A549 (cell line): ENCODE results near the gene PLAA. TPM values are rescaled to one million over a fixed set of nuclear protein-coding genes. Genes with fewer than 3 reads are reported as not detected.

Experiments
- ATAC-seq, 2 experiments: fragments of 200-7000 bp in 1 of 2; fragments of >200 bp in 1 of 2; cut with Nextera tagmentation in 1 of 2; cut with Tn5 transposase in 1 of 2; 3 replicates each; pipeline versions ENCODE4 v1.8.0 to v1.9.1; 2018 to 2020; ENCODE audit warnings: mild to moderate bottlenecking in 1 of 2, moderate library complexity in 1 of 2
- CTCF ChIA-PET: fragments of 300-600 bp; sonication (Branson Sonifier 250); formaldehyde crosslinking; extraction: SDS; loops from one replicate; lab custom pipeline; 2021; ENCODE audit warnings: antibody characterized with exemption, inconsistent platforms; lab: Yijun Ruan, JAX
- POLR2A ChIA-PET: fragments of 350-600 bp; formaldehyde crosslinking; extraction: SDS; loops from one replicate; lab custom pipeline; 2021; ENCODE audit warnings: antibody characterized with exemption, inconsistent platforms; lab: Yijun Ruan, JAX
- DNase-seq, 2 experiments: peaks; one replicate each; pipeline versions ENCODE4 v3.0.0 to v3.0.0-alpha.2; 2011 to 2016; ENCODE audit warnings: low read depth in 1 of 2, low spot score in 1 of 2
- FAIRE-seq: peaks from 2 replicates; lab custom pipeline; 2011; peaks lifted over from hg19 to GRCh38; lab: Jason Lieb, UNC
- H3K27ac ChIP-seq, 2 experiments: fragments of >200 bp; sonication (Bioruptor Twin); formaldehyde crosslinking; 3 replicates each; pipeline ENCODE4 v1.5.1; 2016 to 2017
- H3K4me1 ChIP-seq: fragments of >200 bp; sonication (Bioruptor Twin); formaldehyde crosslinking; 3 replicates; pipeline ENCODE4 v1.6.1; 2016
- H3K4me2 ChIP-seq: fragments of >200 bp; sonication (Bioruptor Twin); formaldehyde crosslinking; 3 replicates; pipeline ENCODE4 v1.6.1; 2016
- H3K4me3 ChIP-seq: fragments of >200 bp; sonication (Bioruptor Twin); formaldehyde crosslinking; 3 replicates; pipeline ENCODE4 v1.5.1; 2016
- H3K9me3 ChIP-seq: fragments of >200 bp; sonication (Bioruptor Twin); formaldehyde crosslinking; 3 replicates; pipeline ENCODE4 v1.6.1; 2016
- CBX8 ChIP-seq: fragments of 200-600 bp; sonication (generic); IDR thresholded peaks from 2 replicates; pipeline ENCODE4 v1.6.1; 2016
- CEBPB ChIP-seq, 2 experiments: fragments of >200 bp in 1 of 2; sonication (Bioruptor Twin) in 1 of 2; formaldehyde crosslinking in 1 of 2; IDR thresholded peaks; 2 replicates each; pipeline ENCODE4 v1.6.1; 2012 to 2016
- CHD4 ChIP-seq: fragments of 200-600 bp; sonication (generic); IDR thresholded peaks from 2 replicates; pipeline ENCODE4 v1.6.1; 2016; ENCODE audit warnings: antibody characterized with exemption, mild to moderate bottlenecking, borderline replicate concordance
- EHF ChIP-seq: fragments of 250-450 bp; sonication (Bioruptor Pico); IDR thresholded peaks from 2 replicates; pipeline ENCODE4 v1.5.0; 2020; ENCODE audit warnings: mild to moderate bottlenecking
- FOXS1 ChIP-seq: fragments of 250-450 bp; sonication (Bioruptor Pico); IDR thresholded peaks from 2 replicates; pipeline ENCODE4 v1.5.0; 2020; ENCODE audit warnings: mild to moderate bottlenecking, moderate library complexity
- GATA3 ChIP-seq: IDR thresholded peaks from 2 replicates; pipeline ENCODE4 v1.6.1; 2012; ENCODE audit warnings: borderline replicate concordance
- HDAC2 ChIP-seq: fragments of 200-600 bp; sonication (generic); IDR thresholded peaks from 2 replicates; pipeline ENCODE4 v1.6.1; 2016
- HEYL ChIP-seq: fragments of 250-450 bp; sonication (Bioruptor Pico); IDR thresholded peaks from 2 replicates; pipeline ENCODE4 v1.8.0; 2021; ENCODE audit warnings: mild to moderate bottlenecking, moderate library complexity
- HOXA7 ChIP-seq: fragments of 250-450 bp; sonication (Bioruptor Pico); IDR thresholded peaks from 2 replicates; pipeline ENCODE4 v1.5.0; 2020; ENCODE audit warnings: mild to moderate bottlenecking, moderate library complexity
- HOXB13 ChIP-seq: fragments of 250-450 bp; sonication (Bioruptor Pico); IDR thresholded peaks from 2 replicates; pipeline ENCODE4 v1.5.0; 2020; ENCODE audit warnings: low read depth, mild to moderate bottlenecking, moderate library complexity
- HOXB5 ChIP-seq: fragments of 250-450 bp; sonication (Bioruptor Pico); IDR thresholded peaks from 2 replicates; pipeline ENCODE4 v1.5.0; 2020; ENCODE audit warnings: mild to moderate bottlenecking, moderate library complexity
- JUN ChIP-seq, 2 experiments: fragments of >200 bp; sonication (Bioruptor Twin); formaldehyde crosslinking; IDR thresholded peaks; 2 replicates in 1 of 2; 3 replicates in 1 of 2; pipeline ENCODE4 v1.6.1; 2016 to 2017
- KDM1A ChIP-seq: fragments of 200-600 bp; sonication (generic); IDR thresholded peaks from 2 replicates; pipeline ENCODE4 v1.6.1; 2016; ENCODE audit warnings: low read depth, mild to moderate bottlenecking
- KDM5A ChIP-seq: fragments of 200-600 bp; sonication (generic); IDR thresholded peaks from 2 replicates; pipeline ENCODE4 v1.6.1; 2016; ENCODE audit warnings: antibody characterized with exemption, mild to moderate bottlenecking
- MYC ChIP-seq: IDR thresholded peaks from 2 replicates; pipeline ENCODE4 v1.6.1; 2012; ENCODE audit warnings: mild to moderate bottlenecking, inconsistent platforms, low read length, improper control_type of control experiment, borderline replicate concordance
- PHF8 ChIP-seq: fragments of 200-600 bp; sonication (generic); IDR thresholded peaks from 2 replicates; pipeline ENCODE4 v1.6.1; 2016; ENCODE audit warnings: low read depth, mild to moderate bottlenecking, antibody characterized with exemption, moderate library complexity, borderline replicate concordance
- RARB ChIP-seq: fragments of 250-450 bp; sonication (Bioruptor Pico); IDR thresholded peaks from 2 replicates; pipeline ENCODE4 v1.8.0; 2021; ENCODE audit warnings: mild to moderate bottlenecking, moderate library complexity
- RCOR1 ChIP-seq: fragments of 150-350 bp; IDR thresholded peaks from 2 replicates; pipeline ENCODE4 v1.6.1; 2014; ENCODE audit warnings: antibody characterized with exemption, low read length, low read depth
- RFX5 ChIP-seq: fragments of 450-650 bp; IDR thresholded peaks from 2 replicates; pipeline ENCODE4 v1.7.1; 2014; ENCODE audit warnings: antibody characterized with exemption, mild to moderate bottlenecking, moderate library complexity
- RNF2 ChIP-seq: fragments of 200-600 bp; sonication (generic); IDR thresholded peaks from 2 replicates; pipeline ENCODE4 v1.6.1; 2016; ENCODE audit warnings: low read depth, mild to moderate bottlenecking, antibody characterized with exemption, moderate library complexity, borderline replicate concordance
- WGBS: methylation state at CpG from one replicate; pipeline ENCODE4 v1.1.6; 2017; ENCODE audit errors: missing lambda C conversion rate; 5-methylcytosine and 5-hydroxymethylcytosine counted together
- polyA plus RNA-seq, 4 experiments: library from polyadenylated mRNA; depleted of rRNA in 3 of 4; stranded (reverse); fragments of >200 nt; fragmentation: RNase III in 1 of 4; extraction: RNeasy Plus Mini Kit Qiagen cat#74134 plus additional on column Dnase treatment in 1 of 4; gene quantifications; 2 replicates in 3 of 4; 3 replicates in 1 of 4; pipeline ENCODE4 v1.2.3, GENCODE V29; 2011 to 2017
- TF ChIP-seq, protein P1 (sequence below): IDR thresholded peaks from 2 replicates; pipeline ENCODE4 v1.6.1; 2012
- TF ChIP-seq, protein P2 (sequence below): fragments of 150-350 bp; IDR thresholded peaks from 2 replicates; pipeline ENCODE4 v1.6.1; 2014; ENCODE audit warnings: low read depth, mild to moderate bottlenecking, low read length
- TF ChIP-seq, protein P3 (sequence below): fragments of >200 bp; sonication (Bioruptor Twin); formaldehyde crosslinking; IDR thresholded peaks from 2 replicates; pipeline ENCODE4 v1.6.1; 2016
- TF ChIP-seq, protein P4 (sequence below): IDR thresholded peaks from 2 replicates; pipeline ENCODE4 v1.6.1; 2012; ENCODE audit warnings: low read depth, borderline replicate concordance
- TF ChIP-seq, protein P5 (sequence below): fragments of 250-450 bp; sonication (Bioruptor Pico); IDR thresholded peaks from 2 replicates; pipeline ENCODE4 v1.5.0; 2021; ENCODE audit warnings: mild to moderate bottlenecking, moderate library complexity, borderline replicate concordance
- TF ChIP-seq, protein P6 (sequence below): fragments of >200 bp; sonication (Bioruptor Twin); formaldehyde crosslinking; IDR thresholded peaks from 3 replicates; pipeline ENCODE4 v1.6.1; 2016

Gene PLAA
- polyA plus RNA-seq, 2 of the 4 experiments (the other 2 are of a cell fraction) = 25.5 to 37.5 TPM

DNA sequence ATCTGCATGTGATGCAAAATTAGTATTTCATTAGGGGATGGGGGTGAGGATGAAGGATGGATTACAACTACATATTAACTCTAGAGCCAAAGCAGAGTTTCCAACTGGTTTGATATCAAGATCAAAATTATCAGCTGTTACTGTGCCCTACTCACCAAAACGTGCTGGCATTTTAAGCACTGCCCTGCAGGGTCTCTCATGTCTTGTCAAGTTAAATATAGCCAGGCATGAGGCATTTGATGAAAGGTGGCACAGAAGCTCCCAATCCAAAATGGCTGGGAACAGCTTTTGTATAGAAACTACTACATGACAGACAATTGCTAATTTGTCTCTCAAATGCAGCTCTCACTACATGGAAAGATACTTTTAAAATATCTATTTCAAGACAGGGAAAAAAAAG, 27.3 kb downstream of the PLAA start:
- ATAC-seq (no peak), FAIRE-seq (no peak), DNase-seq (no peak)
- 71% methylated on average over 1 of the region's 1 CpG for WGBS
- no peak overlapping the region for H3K27ac ChIP-seq
- ChIA-PET POLR2A (interaction anchor here (1.1 kb wide), 1 partner anchor 36 kb away, joined by 3 read pairs; the partner anchor contains the start of gene IFT74), CTCF (interaction anchor here (1.2 kb wide), 1 partner anchor 42 kb away, joined by 3 read pairs; no protein-coding TSS in a partner anchor)
- H3K4me3 ChIP-seq = no peak overlapping the region
- H3K9me3 ChIP-seq = no peaks in the 10 kb centered on the region
- H3K4me2 ChIP-seq = no peak overlapping the region
- TF ChIP-seq, protein P1, sequence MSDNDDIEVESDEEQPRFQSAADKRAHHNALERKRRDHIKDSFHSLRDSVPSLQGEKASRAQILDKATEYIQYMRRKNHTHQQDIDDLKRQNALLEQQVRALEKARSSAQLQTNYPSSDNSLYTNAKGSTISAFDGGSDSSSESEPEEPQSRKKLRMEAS = no peak
- no peak for TF ChIP-seq KDM5A
- no peak for TF ChIP-seq HEYL
- TF ChIP-seq RARB (CRISPR knock-in tag) = no peak
- TF ChIP-seq, protein P2, sequence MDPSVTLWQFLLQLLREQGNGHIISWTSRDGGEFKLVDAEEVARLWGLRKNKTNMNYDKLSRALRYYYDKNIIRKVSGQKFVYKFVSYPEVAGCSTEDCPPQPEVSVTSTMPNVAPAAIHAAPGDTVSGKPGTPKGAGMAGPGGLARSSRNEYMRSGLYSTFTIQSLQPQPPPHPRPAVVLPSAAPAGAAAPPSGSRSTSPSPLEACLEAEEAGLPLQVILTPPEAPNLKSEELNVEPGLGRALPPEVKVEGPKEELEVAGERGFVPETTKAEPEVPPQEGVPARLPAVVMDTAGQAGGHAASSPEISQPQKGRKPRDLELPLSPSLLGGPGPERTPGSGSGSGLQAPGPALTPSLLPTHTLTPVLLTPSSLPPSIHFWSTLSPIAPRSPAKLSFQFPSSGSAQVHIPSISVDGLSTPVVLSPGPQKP = no peak
- no peak for TF ChIP-seq CHD4
- no peak for TF ChIP-seq JUN (IDR thresholded peaks at IDR 0.05)
- no peak for TF ChIP-seq HOXB5 (CRISPR knock-in tag)
- TF ChIP-seq, protein P3, sequence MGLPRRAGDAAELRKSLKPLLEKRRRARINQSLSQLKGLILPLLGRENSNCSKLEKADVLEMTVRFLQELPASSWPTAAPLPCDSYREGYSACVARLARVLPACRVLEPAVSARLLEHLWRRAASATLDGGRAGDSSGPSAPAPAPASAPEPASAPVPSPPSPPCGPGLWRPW = no peak
- no peak for TF ChIP-seq RNF2
- TF ChIP-seq CBX8 = no peak
- TF ChIP-seq RFX5 = no peak
- no peak for TF ChIP-seq MYC
- TF ChIP-seq EHF (CRISPR knock-in tag) = no peak
- no peaks in the 10 kb centered on the region for H3K4me1 ChIP-seq

DNA sequence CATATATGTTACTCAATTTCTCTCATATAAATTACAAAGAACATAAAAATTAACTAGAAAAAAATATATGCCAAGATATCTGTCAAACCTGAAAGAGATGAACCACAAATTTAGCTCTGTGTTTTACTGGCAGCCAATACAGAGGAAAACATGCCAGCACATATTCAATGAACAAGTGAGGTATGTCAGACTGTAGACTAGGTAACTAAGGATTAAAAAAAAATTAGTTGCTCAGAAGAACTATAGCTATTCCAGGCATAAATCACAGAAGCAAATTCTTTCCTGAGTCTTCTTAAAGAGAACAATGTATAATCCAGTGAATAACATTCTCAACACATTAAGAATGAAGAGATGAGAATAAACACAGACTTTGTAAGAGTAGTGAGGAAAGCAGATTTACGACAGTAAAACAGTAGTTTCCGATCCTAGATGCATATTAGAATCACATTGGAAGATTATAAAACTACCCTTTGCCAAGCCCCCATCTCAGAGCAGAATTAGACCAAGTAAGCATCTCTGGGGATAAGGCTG, 33.8 kb downstream of the PLAA start:
- CTCF ChIA-PET = interaction anchor here (0.7 to 1.2 kb wide), 3 partner anchors 12 to 63 kb away, joined by 3 read pairs; no protein-coding TSS in a partner anchor
- Histone ChIP-seq H3K4me2 (no peak overlapping the region), H3K27ac (no peak overlapping the region), H3K9me3 (no peaks in the 10 kb centered on the region), H3K4me1 (no peaks in the 10 kb centered on the region), H3K4me3 (no peak overlapping the region)
- ATAC-seq = no peak
- no peak for DNase-seq
- no peak for TF ChIP-seq RCOR1
- no peak for TF ChIP-seq HOXA7
- TF ChIP-seq, protein P4, sequence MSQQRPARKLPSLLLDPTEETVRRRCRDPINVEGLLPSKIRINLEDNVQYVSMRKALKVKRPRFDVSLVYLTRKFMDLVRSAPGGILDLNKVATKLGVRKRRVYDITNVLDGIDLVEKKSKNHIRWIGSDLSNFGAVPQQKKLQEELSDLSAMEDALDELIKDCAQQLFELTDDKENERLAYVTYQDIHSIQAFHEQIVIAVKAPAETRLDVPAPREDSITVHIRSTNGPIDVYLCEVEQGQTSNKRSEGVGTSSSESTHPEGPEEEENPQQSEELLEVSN = no peak
- TF ChIP-seq GATA3 = no peak
- TF ChIP-seq, protein P5, sequence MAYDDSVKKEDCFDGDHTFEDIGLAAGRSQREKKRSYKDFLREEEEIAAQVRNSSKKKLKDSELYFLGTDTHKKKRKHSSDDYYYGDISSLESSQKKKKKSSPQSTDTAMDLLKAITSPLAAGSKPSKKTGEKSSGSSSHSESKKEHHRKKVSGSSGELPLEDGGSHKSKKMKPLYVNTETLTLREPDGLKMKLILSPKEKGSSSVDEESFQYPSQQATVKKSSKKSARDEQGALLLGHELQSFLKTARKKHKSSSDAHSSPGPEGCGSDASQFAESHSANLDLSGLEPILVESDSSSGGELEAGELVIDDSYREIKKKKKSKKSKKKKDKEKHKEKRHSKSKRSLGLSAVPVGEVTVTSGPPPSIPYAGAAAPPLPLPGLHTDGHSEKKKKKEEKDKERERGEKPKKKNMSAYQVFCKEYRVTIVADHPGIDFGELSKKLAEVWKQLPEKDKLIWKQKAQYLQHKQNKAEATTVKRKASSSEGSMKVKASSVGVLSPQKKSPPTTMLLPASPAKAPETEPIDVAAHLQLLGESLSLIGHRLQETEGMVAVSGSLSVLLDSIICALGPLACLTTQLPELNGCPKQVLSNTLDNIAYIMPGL = no peak
- TF ChIP-seq RNF2 = no peak
- TF ChIP-seq HDAC2 = no peak
- TF ChIP-seq FOXS1 = no peak
- no peak for TF ChIP-seq HOXB13 (CRISPR knock-in tag)
- TF ChIP-seq CEBPB (IDR thresholded peaks at IDR 0.05) = no peak
- no peak for TF ChIP-seq KDM1A
- TF ChIP-seq, protein P6, sequence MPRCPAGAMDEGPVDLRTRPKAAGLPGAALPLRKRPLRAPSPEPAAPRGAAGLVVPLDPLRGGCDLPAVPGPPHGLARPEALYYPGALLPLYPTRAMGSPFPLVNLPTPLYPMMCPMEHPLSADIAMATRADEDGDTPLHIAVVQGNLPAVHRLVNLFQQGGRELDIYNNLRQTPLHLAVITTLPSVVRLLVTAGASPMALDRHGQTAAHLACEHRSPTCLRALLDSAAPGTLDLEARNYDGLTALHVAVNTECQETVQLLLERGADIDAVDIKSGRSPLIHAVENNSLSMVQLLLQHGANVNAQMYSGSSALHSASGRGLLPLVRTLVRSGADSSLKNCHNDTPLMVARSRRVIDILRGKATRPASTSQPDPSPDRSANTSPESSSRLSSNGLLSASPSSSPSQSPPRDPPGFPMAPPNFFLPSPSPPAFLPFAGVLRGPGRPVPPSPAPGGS = no peak
- TF ChIP-seq PHF8 = no peak
- POLR2A ChIA-PET = interaction anchor here (1.5 kb wide), 1 partner anchor 43 kb away, joined by 4 read pairs; the partner anchor contains the start of gene IFT74
- FAIRE-seq = no peak
- 95% methylated on average over 2 of the region's 2 CpGs for WGBS
